ENCODE results near the gene ITGB5.
A peak's percentile ranks its signal among the peaks of the same experiment; 100 is the strongest.

Gene ITGB5

DNA sequence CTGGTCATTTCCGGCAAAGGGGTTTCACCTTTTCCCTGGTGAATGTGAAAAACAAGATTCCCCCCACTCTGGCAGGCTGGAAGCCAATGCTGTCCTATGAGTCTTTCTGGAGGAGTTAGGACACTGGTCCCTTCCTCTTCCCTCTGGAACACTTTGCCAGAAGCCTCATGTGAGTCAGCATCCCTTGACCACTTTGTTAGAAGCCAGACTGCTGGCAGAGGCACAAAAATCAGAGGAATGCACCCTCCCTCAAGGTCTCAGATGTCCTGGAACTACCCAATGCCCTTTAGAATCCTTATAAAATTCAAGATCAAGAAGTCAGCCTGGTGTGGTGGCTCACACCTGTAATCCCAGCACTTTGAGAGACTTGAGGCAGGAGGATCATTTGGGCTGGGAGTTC lies 26.6 kb downstream of the ITGB5 start:
- no peak for DNase-seq

DNA sequence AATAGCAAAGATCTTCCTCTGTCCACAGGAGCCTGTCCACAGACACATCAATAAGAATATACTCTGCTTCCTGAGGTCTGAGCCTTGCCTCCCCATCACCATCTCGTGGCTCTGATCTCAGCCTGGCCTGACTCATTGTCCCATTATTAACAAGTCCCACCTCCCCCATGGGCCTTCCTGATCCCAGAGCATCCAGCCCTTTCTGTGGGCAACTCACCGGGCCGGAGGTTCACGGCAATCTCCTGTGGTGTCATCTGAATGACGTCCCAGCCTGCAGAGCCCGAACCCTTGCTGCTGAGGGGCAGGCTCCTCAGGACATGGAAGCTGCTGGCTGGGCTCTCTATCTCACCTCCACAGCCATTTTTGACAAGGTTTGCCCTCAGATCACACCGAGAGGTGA lies 28.1 kb downstream of the ITGB5 start:
- DNase-seq: no peak

DNA sequence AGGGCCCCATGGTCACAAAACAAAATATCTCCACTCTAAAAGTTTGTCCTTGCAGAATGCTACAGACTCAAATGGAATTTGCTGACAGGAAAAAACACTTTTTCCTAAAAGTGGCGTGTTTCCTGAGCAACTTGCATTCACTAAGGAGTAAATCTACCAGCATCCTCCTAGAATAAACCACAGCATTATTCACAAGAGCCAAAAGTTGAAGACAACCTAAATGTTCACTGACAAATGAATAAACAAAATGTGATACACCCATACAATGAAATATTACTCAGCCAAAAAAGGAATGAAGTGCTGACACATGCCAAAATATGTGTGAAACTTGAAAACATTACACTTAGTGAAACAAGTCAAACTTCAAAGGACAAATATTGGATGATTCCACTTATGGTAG lies 28.9 kb downstream of the ITGB5 start:
- DNase-seq: no peak

DNA sequence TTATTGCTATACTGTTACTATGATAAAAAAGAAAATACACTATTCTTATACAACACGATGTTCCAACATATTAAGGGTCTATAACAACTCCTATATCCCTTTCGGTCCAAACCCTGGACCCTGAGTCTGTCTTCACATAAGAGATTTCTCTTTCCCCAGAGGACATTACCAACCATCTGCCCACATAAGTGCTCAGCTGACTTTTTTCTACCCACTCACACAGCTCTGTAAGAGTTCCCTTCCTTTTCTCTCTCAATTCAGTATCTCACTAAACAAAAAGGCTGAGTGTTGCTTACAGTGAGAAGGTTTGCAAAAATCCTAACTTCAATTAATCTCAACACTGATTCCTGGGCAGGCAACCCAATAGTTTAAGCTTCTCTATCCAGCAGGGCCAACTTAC lies 30.5 kb downstream of the ITGB5 start:
- no peak for DNase-seq

- DNase-seq: no peak
Measured at GRCh38 chr3:124854009-124854408, 33.2 kb downstream of the ITGB5 start.

DNA sequence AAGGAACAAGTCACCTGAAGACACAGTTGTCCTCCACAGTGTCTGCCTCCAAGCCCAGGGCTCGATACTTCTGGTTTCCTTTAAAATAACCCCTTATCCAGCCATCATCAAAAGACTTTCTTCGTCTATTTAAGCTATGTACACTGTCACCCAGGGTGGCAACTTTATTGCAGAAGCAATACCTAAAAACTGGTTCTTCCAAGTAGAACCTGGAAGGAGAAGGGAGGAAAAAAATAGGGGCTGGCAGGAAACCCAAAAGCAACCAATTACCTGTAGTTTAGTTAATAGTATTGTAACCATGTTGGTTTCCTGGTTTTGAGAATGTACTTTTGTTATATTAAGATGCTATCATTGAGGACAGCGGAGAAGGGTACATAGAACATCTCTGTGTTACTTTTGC lies 33.7 kb downstream of the ITGB5 start:
- no peak for DNase-seq

GRCh38 chr3:124851905-124852304 lies 35.3 kb downstream of the ITGB5 start:
- no peak for DNase-seq

DNA sequence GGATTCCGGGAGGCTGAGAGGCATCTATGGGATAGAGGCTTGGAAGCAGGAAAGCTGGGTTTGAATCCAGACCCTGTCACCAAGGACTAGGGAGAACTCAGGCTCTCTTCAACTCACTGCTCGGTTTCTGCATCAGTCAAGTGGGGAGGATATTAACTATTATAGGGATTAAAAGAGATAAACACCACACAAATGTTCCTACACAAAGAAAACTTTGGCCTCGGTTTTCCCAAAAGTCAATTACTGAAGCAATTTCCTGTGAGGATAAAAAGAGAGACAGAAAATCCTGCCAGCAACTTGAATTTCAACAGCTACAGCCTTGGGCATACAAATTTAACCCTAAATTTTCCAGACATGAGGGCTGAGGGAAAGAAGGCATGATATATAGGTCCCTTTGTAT lies 36.0 kb downstream of the ITGB5 start:
- no peak for DNase-seq

GRCh38 chr3:124850633-124851032 lies 36.5 kb downstream of the ITGB5 start:
- no peak for DNase-seq

DNA sequence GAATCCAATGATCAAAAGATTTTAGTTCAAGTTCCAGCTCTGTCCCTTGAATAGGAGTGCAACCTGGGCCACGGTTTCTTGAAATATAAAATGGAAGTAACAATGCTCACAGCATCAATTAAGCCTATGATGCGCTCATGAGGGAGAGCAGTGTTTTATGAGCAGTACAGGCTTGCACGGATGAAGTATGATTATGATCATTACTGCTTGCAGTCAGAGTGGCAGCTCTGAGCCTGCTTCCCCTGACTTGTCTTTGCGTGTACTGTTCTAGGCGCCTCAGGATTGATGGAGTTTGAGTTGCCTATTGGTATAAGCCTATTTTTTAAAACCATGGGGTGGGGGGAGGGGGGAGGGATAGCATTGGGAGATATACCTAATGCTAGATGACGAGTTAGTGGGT lies 37.0 kb downstream of the ITGB5 start:
- DNase-seq: no peak

- DNase-seq: no peak
Measured at GRCh38 chr3:124848300-124848699, 38.9 kb downstream of the ITGB5 start.

- DNase-seq: no peak
Measured at GRCh38 chr3:124847863-124848262, 39.3 kb downstream of the ITGB5 start.

DNA sequence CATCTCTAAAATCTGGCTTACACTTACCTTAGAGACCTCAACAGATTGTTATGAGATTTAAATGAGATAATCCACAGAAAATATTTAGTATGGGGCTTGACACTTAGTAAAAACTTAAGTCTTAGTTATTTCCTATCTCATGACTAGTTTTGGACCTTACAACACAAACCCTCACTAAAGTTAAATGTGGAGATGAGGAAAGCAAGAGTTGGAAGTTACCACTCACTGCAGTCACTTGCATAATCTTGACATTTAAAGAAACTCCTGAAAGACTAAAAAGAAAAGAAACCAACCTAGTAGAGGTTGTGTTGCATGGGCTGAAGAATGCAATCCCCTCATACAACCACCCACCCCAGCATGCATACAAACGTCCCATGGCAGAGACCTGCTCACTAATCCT lies 40.1 kb downstream of the ITGB5 start:
- no peak for DNase-seq

- DNase-seq: no peak
Measured at GRCh38 chr3:124846189-124846588, 41.0 kb downstream of the ITGB5 start.

DNA sequence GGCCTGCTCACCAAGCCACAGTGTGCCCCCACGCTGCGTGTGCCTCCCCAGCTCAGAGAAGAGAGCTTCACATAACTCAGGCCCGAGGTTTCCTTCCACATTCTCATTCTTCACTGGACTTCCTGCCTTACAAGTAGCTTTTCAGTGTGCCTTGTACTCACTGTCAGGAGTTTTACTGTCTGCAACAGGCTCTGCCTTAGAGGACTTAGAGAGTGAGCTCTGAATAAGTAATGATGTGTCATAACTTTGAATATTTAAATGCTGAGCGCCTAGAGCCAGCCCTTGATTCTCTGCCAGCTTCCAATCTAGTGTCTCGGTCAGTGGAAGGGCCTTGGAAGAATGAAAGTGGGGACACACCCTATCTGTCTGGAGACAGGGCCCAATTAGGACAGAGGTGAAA lies 41.8 kb downstream of the ITGB5 start:
- DNase-seq: no peak

GRCh38 chr3:124843506-124844177 lies 43.5 kb downstream of the ITGB5 start:
- no peak for DNase-seq

DNA sequence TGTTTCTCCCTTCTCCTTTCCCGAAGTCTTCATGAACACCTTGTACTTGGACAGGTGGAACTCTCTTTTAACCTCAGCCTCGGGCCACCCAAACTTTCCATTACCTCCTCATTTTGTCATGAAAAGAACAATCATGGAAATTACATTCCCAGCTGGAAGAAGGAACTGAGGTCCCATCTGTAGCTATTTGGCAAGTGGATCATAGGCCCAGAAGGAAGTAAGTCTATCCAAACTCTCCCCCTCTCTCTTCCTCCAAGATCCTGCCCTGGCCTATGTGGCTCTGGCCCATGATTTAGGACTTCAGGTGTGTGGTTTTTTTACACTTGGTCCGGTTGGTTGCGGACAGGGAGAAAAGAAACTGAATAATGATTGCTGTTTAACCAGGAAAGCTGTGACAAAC lies 44.1 kb downstream of the ITGB5 start:
- DNase-seq: no peak

DNA sequence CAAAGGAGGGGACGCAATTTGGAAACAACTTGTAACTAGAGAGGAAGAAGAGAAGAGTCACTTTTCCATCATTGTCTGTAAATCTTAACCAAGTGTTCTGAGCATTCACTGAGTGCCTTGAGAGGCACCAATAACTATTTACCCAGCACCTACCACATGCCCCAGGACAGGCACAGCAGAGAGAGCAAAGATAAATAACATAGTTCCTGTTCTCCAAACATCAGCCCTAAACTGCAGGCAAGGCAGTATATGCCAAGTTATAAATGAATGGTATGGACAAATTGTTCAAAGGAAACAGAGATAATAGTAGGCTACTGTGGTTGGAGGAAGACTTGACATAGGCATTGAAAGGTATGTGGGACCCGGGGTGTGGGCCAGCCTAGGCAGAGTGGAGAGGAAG lies 45.6 kb downstream of the ITGB5 start:
- no peak for DNase-seq

DNA sequence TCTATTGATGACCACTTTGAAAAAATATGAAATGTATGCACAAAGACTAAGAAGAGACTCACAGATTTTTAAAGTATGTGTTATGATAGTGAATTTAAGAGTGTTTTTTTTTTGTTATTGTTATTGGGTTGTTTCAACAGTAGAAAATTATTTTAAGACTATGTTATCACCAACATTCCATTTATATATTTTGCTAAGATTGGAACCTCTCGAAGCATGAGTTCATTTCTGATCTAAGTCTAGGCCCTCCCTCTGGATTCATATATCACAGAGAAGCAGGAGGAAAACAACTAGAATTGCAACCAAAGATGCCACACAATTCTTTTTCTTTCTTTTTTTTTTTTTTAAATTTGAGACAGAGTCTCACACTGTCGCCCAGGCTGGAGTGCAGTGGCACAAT lies 46.8 kb downstream of the ITGB5 start:
- DNase-seq: no peak

- no peak for DNase-seq
Measured at GRCh38 chr3:124839896-124840295, 47.3 kb downstream of the ITGB5 start.

DNA sequence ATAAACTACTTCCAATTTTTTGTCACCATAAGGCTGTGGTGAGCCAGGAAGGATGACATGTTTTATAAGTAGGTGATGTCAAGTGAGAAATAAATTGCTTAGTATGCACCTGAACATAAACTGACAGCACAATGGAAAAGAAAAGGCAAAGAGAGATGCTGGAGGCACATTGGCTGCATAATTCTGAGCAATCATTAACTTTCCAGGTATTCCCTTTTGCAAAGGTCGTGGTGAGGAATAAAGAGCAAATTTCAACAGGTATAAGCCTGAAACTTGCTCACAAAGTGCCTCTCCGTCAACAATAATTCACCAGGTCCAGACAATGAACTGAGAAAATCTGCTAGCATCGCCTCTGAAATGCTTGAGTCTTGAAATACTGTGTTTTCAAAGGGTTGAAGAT lies 48.2 kb downstream of the ITGB5 start:
- DNase-seq: no peak

DNA sequence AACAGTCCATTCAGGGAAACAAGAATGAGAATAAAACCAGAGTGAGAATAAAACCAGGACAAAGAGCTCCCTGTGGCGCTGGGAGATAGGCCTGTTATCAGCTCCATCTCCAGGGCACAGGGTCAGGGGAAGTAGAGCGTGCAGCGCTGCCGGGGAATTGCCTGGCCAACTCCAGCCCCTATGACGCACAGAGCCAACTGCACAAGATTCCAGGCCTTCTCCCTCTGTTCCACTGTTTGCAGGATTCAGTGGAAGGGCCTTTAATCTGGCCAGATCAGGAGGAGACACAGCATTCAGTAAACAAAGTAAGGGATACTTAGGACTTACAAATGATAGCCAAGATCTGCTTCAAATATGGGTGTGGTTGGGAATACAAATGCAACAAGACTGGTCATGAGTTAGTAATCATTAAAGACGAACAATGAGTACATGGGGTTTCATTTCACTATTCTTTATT lies 49.4 kb downstream of the ITGB5 start:
- DNase-seq: peak in 1 of 2 experiments; percentile 8

DNA sequence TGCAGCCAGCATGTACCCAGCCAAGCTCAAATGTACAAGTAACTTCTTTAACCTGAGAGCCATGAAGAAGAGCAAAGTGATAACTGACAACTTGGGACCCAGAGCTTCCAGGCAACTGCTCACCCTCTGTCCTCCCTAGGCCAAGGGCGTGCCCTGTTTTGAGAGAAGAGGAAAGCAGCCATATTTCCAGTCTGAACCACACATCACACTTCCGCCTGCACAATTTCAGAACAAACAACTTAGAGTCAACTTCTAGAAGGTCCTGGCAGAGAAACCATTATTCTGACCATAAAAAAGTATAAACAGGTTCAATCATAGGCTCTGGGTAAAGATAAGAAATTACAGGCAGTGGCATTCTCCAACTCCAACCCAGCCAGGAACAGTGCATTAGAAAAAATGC lies 50.1 kb downstream of the ITGB5 start:
- DNase-seq: no peak

- no peak for DNase-seq
Measured at GRCh38 chr3:124836448-124836847, 50.7 kb downstream of the ITGB5 start.
